Calu3 (cell line): ENCODE measurements around the gene KRTAP5-5. TPM values are rescaled to one million over a fixed set of nuclear protein-coding genes. Genes with fewer than 3 reads are reported as not detected.
"Not testable (repeated sequence)": the region's sequence is repeated elsewhere in the genome, so short reads cannot be mapped to it uniquely, and the experiment has no call there.

Experiments used
- BruUV-seq: library from RNA; stranded (reverse); fragments of 400-500 nt; replicated peaks from 2 replicates; lab custom pipeline; 2021; lab: Mats Ljungman, UMichigan
- CTCF ChIA-PET: fragments of 300-600 bp; sonication (Branson Sonifier 250); formaldehyde crosslinking; loops from one replicate; lab custom pipeline; 2022; ENCODE audit warnings: antibody characterized with exemption; lab: Charles Lee
- DNase-seq: peaks from one replicate; pipeline ENCODE4 v3.0.0; 2022
- H3K27ac Mint-ChIP-seq: one replicate; pipeline ENCODE4 v1.8.0; 2022; ENCODE audit warnings: mixed read lengths; ENCODE audit not compliant: unreplicated experiment
- H3K27me3 Mint-ChIP-seq: one replicate; pipeline ENCODE4 v1.8.0; 2022; ENCODE audit warnings: mixed read lengths; ENCODE audit not compliant: unreplicated experiment
- H3K36me3 Mint-ChIP-seq: one replicate; pipeline ENCODE4 v1.8.0; 2022; ENCODE audit warnings: mild to moderate bottlenecking, moderate library complexity, mixed read lengths; ENCODE audit not compliant: insufficient read depth, unreplicated experiment
- H3K4me1 Mint-ChIP-seq: one replicate; pipeline ENCODE4 v1.8.0; 2022; ENCODE audit warnings: mild to moderate bottlenecking, low read depth, mixed read lengths; ENCODE audit not compliant: unreplicated experiment
- H3K4me3 Mint-ChIP-seq: one replicate; pipeline ENCODE4 v1.8.0; 2022; ENCODE audit warnings: mild to moderate bottlenecking, low read depth, moderate library complexity, mixed read lengths; ENCODE audit not compliant: unreplicated experiment
- H3K9me3 Mint-ChIP-seq: one replicate; pipeline ENCODE4 v1.8.0; 2022; ENCODE audit warnings: low read depth, mixed read lengths; ENCODE audit not compliant: unreplicated experiment
- intact Hi-C: fragments of 100-400 bp; cut with micrococcal nuclease; formaldehyde crosslinking; loops from one replicate; pipeline ENCODE4 v1.10.0; 2022; ENCODE audit not compliant: unreplicated experiment
- total RNA-seq: library from RNA; stranded (reverse); gene quantifications from 2 replicates; pipeline ENCODE4 v1.2.3, GENCODE V29; 2022
- TF ChIP-seq, protein P1 (sequence below): fragments of 200-600 bp; IDR thresholded peaks from one replicate; pipeline ENCODE4 v1.8.0; 2022; ENCODE audit warnings: antibody characterized with exemption; ENCODE audit not compliant: unreplicated experiment

KRTAP5-5 gene
- total RNA-seq, 1 experiment from 2014 or later: not detected

DNA sequence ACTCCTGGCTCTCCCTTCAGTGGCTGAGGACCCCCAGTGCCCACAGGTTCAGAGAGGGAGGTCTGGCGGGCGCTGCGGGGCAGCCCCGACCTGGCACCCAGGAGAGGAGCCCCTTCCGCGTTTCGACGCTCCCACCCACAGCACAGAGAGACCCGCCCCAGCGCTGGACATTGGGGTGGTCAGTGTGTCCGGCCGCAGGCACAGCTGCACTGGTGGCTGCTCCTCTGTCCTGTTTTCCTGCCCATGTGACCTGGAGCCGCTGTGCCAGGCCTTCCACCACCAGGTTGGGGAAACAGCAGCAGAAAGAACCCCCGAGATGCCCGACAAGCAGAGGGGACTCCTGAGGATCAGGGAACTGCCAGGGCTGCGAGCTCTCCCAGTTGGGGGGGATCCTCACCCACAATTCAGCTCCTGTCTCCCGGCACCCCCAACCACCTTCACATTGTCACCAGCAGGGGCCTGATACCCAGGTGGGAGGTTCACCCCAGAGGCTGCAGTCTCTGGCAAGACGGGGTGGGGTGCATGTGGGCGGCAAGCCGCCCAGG is 13.6 kb downstream of the KRTAP5-5 start:
- DNase-seq: no peak
- Mint-ChIP-seq H3K36me3 (no peaks in the 10 kb centered on the region), H3K27me3 (peaks cover 91% of the 10 kb centered on the region), H3K27ac (no peak overlapping the region), H3K4me3 (no peak overlapping the region), H3K4me1 (no peaks in the 10 kb centered on the region), H3K9me3 (no peaks in the 10 kb centered on the region)
- intact Hi-C loops: no loop called here
- no TSS peak for BruUV-seq
- TF ChIP-seq, protein P1, sequence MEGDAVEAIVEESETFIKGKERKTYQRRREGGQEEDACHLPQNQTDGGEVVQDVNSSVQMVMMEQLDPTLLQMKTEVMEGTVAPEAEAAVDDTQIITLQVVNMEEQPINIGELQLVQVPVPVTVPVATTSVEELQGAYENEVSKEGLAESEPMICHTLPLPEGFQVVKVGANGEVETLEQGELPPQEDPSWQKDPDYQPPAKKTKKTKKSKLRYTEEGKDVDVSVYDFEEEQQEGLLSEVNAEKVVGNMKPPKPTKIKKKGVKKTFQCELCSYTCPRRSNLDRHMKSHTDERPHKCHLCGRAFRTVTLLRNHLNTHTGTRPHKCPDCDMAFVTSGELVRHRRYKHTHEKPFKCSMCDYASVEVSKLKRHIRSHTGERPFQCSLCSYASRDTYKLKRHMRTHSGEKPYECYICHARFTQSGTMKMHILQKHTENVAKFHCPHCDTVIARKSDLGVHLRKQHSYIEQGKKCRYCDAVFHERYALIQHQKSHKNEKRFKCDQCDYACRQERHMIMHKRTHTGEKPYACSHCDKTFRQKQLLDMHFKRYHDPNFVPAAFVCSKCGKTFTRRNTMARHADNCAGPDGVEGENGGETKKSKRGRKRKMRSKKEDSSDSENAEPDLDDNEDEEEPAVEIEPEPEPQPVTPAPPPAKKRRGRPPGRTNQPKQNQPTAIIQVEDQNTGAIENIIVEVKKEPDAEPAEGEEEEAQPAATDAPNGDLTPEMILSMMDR: no peak
- CTCF ChIA-PET: interaction anchor here (0.7 kb wide), 1 partner anchor 350 kb away, joined by 3 read pairs; no protein-coding TSS in a partner anchor

GRCh38 chr11:1644601-1645356 is 15.2 kb downstream of the KRTAP5-5 start:
- CTCF ChIA-PET: no interaction called here
- no peak for DNase-seq
- TF ChIP-seq, protein P1: no peak

DNA sequence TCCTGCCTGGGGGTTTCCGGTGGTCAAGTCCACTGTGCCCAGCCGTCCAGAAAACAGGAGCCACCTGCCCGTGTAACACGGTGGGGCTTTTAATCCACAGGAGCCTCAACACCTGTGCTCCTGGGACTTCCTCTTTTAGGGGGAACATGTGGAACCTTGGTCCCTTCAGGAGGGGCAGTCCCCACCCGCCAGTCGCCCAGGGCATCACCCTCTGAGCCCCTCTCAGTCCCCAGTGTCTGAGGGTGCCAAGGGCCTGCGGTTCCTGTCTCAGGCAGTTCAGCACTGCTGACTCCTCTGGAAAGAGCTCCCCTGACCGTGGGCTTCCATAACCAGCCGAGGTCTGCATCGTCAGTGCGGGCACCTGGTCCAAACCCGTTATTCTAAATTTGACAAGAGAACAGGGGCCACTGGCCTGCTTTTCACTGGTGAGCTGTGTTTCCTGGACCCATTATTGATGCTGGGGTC is 15.8 kb downstream of the KRTAP5-5 start:
- Mint-ChIP-seq H3K4me1 (no peaks in the 10 kb centered on the region), H3K27me3 (peaks cover 76% of the 10 kb centered on the region), H3K9me3 (no peaks in the 10 kb centered on the region), H3K4me3 (no peak overlapping the region), H3K27ac (no peak overlapping the region), H3K36me3 (no peaks in the 10 kb centered on the region)
- no TSS peak for BruUV-seq
- TF ChIP-seq, protein P1: no peak
- DNase-seq: no peak
- intact Hi-C loops: no loop called here
- CTCF ChIA-PET: no interaction called here

More at GRCh38 chr11:1644601-1645356, 15.2 kb downstream of the KRTAP5-5 start:
- Mint-ChIP-seq H3K27me3 (peaks cover 79% of the 10 kb centered on the region), H3K36me3 (no peaks in the 10 kb centered on the region), H3K9me3 (no peaks in the 10 kb centered on the region), H3K27ac (no peak overlapping the region), H3K4me3 (no peak overlapping the region), H3K4me1 (no peaks in the 10 kb centered on the region)
- BruUV-seq: no TSS peak
- intact Hi-C loops: no loop called here

- peaks cover 76% of the 10 kb centered on the region for H3K27me3 Mint-ChIP-seq
- H3K27ac Mint-ChIP-seq, H3K4me3 Mint-ChIP-seq, DNase-seq, BruUV-seq, intact Hi-C loops, H3K9me3 Mint-ChIP-seq, H3K4me1 Mint-ChIP-seq, H3K36me3 Mint-ChIP-seq: not testable (repeated sequence)
- CTCF ChIA-PET: interaction anchor here (0.6 kb wide), 1 partner anchor 132 kb away, joined by 3 read pairs; no protein-coding TSS in a partner anchor
Observed at GRCh38 chr11:1646540-1646939, 17.0 kb downstream of the KRTAP5-5 start.
